HG02938 (cell line): ENCODE results near the gene BHMT.
"Not testable (repeated sequence)": the region's sequence is repeated elsewhere in the genome, so short reads cannot be mapped to it uniquely, and the experiment has no call there.

ENCODE experiments used
- ATAC-seq: cut with Tn5 transposase; IDR thresholded peaks from one replicate; pipeline ENCODE4 v1.9.1; 2021; ENCODE audit warnings: mild to moderate bottlenecking, moderate library complexity; ENCODE audit not compliant: unreplicated experiment

BHMT gene

GRCh38 chr5:79171635-79172245 lies 60.1 kb downstream of the BHMT start:
- no peak for ATAC-seq

- ATAC-seq, result no peak
Measured at GRCh38 chr5:79172269-79172668, 60.7 kb downstream of the BHMT start.

DNA sequence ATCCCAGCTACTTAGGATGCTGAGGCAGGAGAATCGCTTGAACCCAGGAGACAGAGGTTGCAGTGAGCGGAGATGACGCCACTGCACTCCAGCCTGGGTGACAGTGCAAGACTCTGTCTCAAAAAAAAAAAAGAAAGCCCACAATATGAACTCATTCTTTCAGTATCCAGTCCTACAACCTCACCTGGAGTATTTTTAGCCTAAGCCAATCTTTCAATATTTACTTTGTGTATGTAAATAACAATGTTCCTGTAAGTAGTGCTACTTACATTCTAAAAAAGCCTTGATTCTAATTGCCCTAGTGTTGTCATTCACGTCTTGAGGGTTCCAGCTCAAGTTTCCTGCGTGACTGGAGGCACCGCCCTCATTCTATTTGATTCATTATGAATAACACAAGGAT lies 62.0 kb downstream of the BHMT start:
- ATAC-seq, result no peak

DNA sequence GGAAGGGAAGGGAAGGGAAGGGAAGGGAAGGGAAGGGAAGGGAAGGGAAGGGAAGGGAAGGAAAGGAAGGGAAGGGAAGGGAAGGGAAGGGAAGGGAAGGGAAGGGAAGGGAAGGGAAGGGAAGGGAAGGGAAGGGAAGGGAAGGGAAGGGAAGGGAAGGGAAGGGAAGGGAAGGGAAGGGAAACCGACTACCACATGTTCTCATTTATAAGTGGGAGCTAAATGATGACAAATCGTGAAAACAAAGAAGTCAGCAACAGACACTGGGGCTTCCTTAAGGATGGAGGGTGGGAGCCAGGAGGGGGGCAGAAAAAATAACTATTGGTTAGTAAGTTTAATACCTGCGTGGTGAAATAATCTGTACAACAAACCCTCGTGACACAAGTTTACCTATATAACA lies 68.8 kb downstream of the BHMT start:
- ATAC-seq, result not testable (repeated sequence)

DNA sequence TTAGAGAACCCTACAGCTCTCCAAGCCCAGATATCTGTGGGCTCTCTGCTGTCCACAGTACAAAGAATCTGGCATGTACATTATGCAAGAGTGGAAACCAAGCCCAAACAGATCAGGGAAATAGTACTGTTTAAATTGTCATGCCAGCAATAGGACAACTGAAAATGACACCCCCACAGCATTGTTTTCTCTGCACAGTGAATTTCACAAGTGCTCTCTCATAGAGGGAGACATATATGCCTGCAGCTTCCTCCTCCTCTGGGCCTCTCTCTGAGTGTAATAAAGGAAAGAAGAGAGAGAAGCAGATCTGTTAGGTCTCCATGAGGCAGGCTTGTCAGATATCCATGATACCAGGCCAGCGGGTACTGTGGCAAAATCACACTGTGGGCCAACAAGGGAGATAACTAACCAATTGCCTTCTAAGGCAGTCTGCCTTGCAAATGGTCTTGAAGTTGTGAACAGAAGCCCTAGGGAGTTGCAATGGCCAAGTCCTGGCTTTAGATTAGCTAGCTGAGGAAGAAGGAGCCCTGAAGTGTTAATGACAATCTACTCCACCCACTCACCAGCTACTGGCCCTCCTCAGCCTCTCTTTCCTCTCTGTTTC lies 69.9 kb downstream of the BHMT start:
- no peak for ATAC-seq
